GM19025 (cell line): ENCODE measurements around the gene NGLY1.

Source experiments
- ATAC-seq: cut with Tn5 transposase; IDR thresholded peaks from one replicate; pipeline ENCODE4 v1.9.1; 2021; ENCODE audit warnings: mild to moderate bottlenecking, low read depth, moderate library complexity; ENCODE audit not compliant: unreplicated experiment

Gene NGLY1

GRCh38 chr3:25785826-25786225 lies 2.6 kb upstream of the NGLY1 start:
- no peak for ATAC-seq

GRCh38 chr3:25784971-25785370 lies 1.7 kb upstream of the NGLY1 start:
- no peak for ATAC-seq

GRCh38 chr3:25783661-25784512 lies 644 bp upstream of the NGLY1 start:
- ATAC-seq, result peak; percentile 18

- no peak for ATAC-seq
These were observed 656 bp downstream of the NGLY1 start for GRCh38 chr3:25782636-25782937.

- peak; percentile 38 for ATAC-seq
These were observed 1.3 kb downstream of the NGLY1 start for GRCh38 chr3:25781758-25782594.

DNA sequence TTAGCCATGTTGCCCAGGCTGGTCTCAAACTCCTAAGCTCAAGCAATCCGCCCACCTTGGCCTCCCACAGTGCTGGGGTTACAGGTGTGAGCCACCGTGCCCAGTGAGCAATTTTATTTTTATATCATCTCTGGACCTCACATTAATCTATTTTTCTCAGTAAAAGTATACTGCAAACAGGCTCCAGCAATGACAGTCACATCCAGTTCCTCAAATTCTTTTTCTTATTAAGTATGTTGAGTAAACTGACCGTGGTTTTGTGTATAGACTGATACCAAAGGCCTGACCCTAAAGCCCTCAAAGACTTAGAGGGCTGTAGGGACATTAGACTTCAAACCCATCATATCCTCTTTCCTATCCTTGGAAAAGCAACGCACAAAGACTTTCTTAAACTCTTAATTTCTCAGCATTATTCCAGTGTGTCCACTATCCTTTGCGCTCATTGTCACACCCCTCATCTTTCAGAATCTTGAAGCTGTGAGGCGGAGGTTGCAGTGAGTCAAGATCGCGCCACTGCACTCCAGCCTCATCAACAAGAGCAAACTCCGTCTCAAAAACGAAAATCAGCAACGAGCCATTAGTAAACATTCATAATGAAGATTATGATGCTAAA lies 2.0 kb downstream of the NGLY1 start:
- peak; percentile 0 for ATAC-seq

DNA sequence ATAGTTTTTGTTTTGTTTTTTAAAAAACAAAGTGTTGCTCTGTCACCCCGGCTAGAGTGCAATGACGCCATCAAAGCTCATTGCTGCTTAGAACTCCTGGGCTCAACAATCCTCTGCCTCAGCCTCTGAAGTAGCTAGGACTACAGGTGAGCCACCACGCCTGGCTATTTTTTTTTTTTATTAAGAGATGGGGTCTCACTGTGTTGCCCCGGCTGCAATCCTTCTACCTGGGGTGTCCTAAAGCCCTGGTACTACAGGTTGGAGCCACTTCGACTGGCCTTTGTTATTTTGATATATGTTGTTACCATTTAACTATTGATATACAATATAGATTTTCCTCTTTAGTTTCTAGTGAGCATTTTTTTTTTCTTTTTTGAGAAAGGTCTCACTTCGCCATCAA lies 2.6 kb downstream of the NGLY1 start:
- no peak for ATAC-seq

DNA sequence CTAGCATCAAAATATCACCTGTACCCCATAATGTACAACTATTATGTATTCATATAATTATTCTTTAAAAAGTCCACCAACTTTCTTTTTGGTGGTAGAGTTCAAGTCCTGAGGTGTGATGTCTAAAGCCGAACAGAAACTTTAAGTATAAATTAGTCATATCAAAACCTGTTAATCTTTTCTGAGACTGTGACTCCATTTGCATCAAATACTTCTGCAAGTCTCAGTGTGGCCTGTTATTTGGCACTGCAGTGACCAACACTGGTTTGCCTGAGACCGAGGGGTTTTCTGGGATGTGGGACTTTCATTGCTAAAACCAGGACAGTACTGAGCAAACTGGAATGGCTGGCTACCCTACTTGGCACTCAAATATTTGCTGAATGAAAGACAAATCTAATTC lies 7.3 kb downstream of the NGLY1 start:
- peak; percentile 53 for ATAC-seq

DNA sequence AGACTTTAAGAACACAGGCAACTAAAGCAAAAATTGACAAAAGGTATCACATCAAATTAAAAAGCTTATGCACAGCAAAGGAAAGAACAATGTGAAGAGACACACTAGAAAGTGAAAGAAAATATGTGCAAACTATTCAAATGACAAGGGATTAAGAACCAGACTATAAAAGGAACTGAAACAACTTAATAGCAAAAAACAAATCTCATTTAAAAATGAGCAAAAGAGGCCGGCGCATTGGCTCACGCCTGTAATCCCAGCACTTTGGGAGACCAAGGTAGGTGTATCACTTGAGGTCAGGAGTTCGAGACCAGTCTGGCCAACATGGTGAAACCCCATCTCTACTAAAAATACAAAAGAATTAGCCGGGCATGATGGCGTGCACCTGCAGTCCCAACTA lies 14.4 kb downstream of the NGLY1 start:
- peak; percentile 88 for ATAC-seq

DNA sequence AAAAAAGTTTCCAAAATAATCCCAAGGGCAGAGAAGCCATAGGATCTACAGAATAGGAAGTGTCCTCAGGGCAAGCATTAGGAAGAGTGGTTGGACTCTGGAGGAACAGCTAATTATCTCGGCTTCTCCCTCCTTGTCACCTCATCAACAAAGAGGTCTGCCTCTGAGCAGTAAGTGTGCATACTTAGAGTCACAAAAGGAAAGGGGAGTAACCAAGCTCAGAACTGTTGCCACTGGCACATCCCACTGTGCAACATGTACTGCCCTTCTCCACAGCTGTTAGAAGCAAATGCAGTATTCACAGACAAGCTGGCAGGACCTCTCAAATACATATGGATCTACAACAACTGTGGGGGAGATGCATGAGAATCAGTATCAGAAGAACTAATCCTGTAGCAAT lies 31.5 kb downstream of the NGLY1 start:
- no peak for ATAC-seq

GRCh38 chr3:25751048-25751447 lies 32.2 kb downstream of the NGLY1 start:
- ATAC-seq, result no peak

DNA sequence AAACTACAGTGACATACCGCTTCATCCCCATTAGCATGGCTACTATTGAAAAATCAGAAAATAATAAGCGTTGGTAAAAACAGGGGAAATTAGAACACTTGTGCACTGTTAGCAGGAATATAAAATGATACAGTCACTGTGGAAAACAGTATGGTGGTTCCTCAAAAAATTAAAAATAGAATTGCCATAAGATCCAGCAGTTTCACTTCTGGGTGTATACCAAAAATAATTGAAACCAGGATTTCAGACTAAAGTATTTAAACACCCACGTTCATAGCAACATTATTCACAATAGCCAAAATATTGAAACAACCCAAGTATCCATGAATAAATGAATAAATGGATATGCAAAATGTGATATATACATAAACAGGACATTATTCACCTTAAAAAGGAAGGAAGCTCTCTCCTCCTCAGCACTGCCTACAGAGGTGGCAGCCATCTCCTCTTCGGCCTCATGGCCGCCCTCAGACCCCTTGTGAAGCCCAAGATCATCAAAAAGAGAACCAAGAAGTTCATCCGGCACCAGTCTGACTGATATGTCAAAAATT lies 34.1 kb downstream of the NGLY1 start:
- no peak for ATAC-seq

GRCh38 chr3:25748189-25748588 lies 35.1 kb downstream of the NGLY1 start:
- no peak for ATAC-seq

GRCh38 chr3:25747033-25747432 lies 36.2 kb downstream of the NGLY1 start:
- ATAC-seq, result no peak

DNA sequence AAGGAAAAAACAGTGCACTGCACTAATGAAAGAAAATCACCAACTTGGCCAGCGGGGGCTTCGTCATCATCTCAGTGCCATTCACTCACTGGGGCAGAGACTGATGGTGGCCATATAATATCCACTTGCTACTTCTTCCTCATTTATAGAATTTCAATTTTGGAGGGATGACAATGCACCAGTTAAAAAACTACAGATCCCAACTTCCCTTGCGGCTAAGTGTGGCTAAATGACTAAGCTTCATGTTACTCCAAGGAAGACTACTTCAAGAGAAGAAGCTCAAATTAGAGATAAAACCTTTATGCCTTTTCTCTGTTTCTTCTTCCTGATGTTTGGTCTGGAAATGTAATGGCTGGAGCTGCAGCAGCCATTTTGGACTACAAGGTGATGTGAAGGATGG lies 38.8 kb downstream of the NGLY1 start:
- no peak for ATAC-seq

DNA sequence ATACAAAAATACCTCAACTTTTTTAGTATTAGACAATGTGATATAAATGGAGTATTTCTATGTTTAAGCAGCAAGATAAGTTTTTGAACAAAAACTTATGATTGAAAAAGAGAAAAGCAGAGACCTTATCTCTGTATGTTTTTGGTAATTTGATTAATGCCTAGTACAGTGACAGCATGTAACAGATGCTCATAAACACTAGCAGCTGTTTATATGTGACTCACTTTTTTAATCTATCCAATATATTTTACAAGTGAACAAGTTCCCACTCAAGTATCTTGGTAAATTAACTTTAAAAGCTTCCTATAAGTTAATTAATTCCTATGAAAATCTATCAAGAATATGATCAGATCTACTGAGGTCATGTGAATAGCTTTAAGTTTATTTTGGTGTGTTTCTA lies 55.1 kb downstream of the NGLY1 start:
- no peak for ATAC-seq

GRCh38 chr3:25727316-25727715 lies 55.9 kb downstream of the NGLY1 start:
- no peak for ATAC-seq

- ATAC-seq, result no peak
These were observed 57.4 kb downstream of the NGLY1 start for GRCh38 chr3:25725810-25726209.

GRCh38 chr3:25724948-25725645 lies 58.1 kb downstream of the NGLY1 start:
- no peak for ATAC-seq

GRCh38 chr3:25723802-25724201 lies 59.4 kb downstream of the NGLY1 start:
- no peak for ATAC-seq

- no peak for ATAC-seq
These were observed 63.9 kb downstream of the NGLY1 start for GRCh38 chr3:25719321-25719720.
